GM21381 (cell line): ENCODE results near the gene NUPR1.
"Not testable (repeated sequence)": the region's sequence is repeated elsewhere in the genome, so short reads cannot be mapped to it uniquely, and the experiment has no call there.

ENCODE experiments used
- ATAC-seq: cut with Tn5 transposase; IDR thresholded peaks from one replicate; pipeline ENCODE4 v1.9.1; 2021; ENCODE audit warnings: mild to moderate bottlenecking, moderate library complexity; ENCODE audit not compliant: unreplicated experiment

The NUPR1 gene

GRCh38 chr16:28555561-28555960, 16.8 kb upstream of the NUPR1 start:
- no peak for ATAC-seq

GRCh38 chr16:28554634-28555423, 16.1 kb upstream of the NUPR1 start:
- no peak for ATAC-seq

DNA sequence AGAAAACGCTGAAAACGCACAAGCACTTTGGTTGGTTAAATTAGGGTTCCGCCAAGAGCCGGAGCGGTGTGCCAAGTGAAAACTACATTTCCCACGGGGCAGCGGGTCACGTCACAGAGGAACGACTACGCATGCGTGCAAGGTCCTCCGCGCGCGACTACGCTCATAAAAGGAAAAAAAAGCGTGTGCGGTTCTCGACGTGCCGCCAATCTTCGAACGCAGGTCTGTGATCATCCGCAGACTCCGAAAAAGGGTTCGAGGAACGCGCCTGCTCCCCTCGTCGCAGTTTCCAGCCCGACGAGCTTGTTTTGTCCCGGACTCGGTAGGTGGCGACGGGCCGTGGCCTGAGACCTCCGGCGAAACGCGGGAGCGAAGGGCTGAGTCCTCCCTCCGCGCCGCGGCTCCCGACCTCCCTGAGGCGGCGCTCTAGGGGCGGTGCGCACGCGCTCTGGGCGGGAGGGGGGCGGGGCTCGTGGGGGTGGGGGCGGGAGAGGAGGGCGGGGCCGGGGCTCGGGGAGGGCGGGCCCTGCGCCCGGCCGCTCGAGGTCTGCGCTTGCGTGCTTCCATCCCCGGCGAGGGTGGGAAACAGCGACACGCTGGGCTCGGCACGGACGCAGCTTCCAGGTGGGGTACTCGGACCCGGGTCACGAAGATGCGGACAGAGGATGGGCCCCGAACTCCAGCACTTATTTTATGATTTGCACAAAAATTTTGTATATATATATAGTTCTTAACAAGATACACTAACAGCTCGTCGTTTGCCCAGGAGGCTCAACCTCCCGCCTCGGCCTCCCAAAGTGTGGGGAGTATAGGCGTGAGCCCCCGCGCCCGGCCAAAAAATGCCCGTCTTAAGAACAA, 15.2 kb upstream of the NUPR1 start, which contains the start of gene SGF29:
Gene SGF29 (plus strand): TSS at position 145 of the 858 bp plus-strand sequence. CDS start 27,150 bp downstream, outside the sequence.
- ATAC-seq, result peak; percentile 77

DNA sequence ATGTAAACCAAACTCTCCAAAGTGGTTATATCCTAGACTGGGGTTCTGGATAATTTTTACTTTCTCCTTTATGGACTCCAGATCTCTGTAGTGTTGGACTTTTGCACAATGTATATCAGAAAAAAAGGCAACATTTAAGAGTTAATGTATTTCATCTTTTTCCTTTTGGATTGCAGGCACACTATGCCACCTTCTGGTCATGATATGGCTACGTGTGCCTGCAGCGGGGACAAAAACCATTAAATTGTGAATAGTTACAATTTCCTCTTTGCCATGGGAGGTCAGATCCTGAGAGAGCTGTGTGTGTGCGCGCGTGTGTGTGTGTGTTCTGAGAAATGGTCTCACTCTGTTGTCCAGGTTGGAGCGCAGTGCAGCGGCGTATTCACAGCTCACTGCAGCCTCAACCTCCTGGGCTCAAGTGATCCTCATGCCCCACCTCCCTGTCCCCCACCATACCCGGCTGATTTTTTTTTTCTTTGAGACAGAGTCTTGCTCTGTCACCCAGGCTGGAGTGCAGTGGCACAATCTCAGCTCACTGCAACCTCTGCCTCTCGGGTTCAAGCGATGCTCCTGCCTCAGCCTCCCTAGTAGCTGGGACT, 10.6 kb upstream of the NUPR1 start:
- no peak for ATAC-seq

DNA sequence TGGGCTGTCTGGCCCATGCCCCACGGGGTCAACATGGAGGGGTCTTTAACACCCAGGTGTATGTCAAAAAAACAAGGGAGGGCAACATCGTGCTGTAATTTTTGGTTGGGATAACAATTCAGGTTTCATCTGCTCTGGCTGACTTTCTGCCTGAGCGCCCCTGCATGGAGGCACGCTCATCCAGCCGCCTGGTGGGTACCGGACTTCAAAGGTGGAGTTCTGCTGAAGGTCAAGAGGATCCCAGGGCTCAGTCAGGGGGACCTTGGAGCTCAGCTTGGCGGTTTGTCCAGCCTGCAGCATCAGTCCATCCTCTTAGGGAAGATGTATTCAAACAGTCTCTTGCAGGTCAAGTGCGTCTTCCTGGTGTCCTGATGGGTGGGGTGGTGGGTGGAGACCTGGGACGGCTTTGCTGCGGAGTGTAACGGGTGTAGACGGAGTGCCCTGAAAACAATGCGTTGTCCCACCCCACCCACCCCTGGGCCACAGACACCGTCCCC, 9.6 kb upstream of the NUPR1 start:
- ATAC-seq, result no peak

- no peak for ATAC-seq
Measured at GRCh38 chr16:28546626-28547025, 7.9 kb upstream of the NUPR1 start.

DNA sequence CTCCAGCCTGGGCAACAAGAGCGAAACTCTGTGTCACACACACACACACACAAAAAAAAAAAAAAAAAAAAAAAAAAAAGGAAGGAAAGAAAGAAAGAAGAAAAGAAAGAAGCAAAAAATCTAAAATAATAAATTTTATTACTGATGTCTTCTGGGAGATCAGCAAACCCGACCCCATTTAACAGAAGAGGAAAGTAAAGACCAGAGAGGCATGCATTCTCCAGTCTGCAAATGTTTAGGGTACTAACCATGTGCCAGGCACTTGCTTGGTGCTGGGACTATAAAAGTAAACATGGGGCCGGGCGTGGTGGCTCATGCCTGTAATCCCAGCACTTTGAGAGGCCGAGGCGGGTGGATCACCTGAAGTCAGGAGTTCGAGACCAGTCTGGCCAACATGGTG, 7.2 kb upstream of the NUPR1 start:
- ATAC-seq, result not testable (repeated sequence)

GRCh38 chr16:28544998-28545397, 6.2 kb upstream of the NUPR1 start:
- no peak for ATAC-seq

- no peak for ATAC-seq
Measured at GRCh38 chr16:28543072-28543471, 4.3 kb upstream of the NUPR1 start.

- no peak for ATAC-seq
Measured at GRCh38 chr16:28542646-28543045, 3.9 kb upstream of the NUPR1 start.

DNA sequence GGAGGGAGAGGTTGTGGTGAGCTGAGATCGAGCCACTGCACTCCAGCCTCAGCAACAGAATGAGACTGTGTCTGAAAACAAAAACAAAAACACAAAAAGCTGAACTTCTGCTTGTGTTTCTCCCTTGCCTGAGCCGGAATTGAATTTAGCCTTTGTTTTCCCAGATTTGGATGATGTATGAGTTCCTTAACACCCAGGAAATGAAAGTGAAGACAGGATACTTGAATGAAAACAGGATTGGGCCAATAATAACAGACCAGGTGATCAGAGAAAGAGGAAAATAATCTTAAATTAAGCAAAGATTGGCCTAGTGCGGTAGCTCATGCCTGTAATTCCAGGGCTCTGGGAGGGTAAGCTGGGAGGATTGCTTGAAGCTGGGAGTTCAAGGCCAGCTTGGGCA, 1.6 kb upstream of the NUPR1 start:
- ATAC-seq, result no peak

DNA sequence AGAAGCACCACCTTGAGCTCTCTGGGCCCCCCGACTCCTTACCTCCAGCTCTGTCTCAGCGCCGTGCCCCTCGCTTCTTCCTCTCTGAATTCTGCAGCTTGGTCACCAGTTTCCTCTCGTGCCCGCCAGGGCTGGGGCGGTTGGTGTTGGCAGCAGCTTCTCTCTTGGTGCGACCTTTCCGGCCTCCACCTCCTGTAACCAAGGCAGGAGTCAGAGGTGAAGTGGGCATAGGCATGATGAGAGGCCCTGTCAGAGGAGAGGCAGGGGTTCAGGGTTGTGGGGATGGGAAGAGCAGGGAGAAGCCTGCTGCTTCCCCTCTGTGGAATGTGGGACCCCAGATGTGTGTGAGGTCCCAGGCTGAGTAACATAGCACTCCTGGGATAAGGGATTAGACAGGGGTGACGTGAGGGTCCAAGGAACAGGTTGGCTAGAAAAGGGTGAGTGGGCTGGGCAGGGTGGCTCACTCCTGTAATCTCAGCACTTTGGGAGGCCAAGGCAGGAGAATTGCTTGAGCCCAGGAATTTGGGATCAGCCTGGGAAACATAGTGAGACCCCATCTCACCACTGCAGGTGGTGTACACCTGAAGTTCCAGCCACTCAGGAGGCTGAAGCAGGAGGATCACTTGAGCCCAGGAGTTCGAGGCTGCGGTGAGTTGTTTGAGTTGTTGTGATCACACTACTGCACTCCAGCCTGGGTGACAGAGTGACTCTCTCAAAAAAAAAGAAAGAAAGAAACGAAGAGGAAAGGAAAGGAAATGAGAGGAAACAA, 626 bp downstream of the NUPR1 start:
- ATAC-seq, result no peak

GRCh38 chr16:28537076-28537475, 1.7 kb downstream of the NUPR1 start:
- no peak for ATAC-seq

- no peak for ATAC-seq
Measured at GRCh38 chr16:28534542-28535373, 4.0 kb downstream of the NUPR1 start.

GRCh38 chr16:28532940-28533647, 5.7 kb downstream of the NUPR1 start:
- no peak for ATAC-seq

- no peak for ATAC-seq
Measured at GRCh38 chr16:28531777-28532744, 6.7 kb downstream of the NUPR1 start.

DNA sequence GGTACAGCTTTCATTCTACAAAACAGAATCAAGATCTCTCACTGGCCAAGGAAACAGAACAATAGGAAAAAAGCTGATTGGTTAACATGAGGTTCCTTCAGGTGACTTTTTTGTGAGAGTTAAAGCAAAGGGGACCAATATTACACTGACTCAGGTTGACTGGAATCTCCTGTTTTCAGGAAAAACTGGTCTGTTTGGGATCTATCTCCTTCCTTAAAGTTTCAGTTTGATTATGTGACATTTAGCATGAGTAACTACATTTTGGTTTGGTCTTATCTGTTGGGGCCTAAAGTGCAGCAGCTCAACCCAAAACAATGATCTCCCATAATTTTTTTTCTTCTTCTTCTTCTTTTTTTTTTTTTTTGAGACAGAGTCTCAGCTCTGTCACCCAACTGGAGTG, 9.7 kb downstream of the NUPR1 start:
- no peak for ATAC-seq

- no peak for ATAC-seq
Measured at GRCh38 chr16:28528463-28528867, 10.3 kb downstream of the NUPR1 start.
